Caki2 (cell line): Measurements from ENCODE around the gene GMCL1. TPM values are rescaled to one million over a fixed set of nuclear protein-coding genes. Genes with fewer than 3 reads are reported as not detected.
A peak's percentile ranks its signal among the peaks of the same experiment; 100 is the strongest.

Experiments used
- DNase-seq: peaks from one replicate; pipeline ENCODE4 v3.0.0-alpha.2; 2015; ENCODE audit warnings: low read depth
- in situ Hi-C: cut with HindIII; loops from 2 replicates; pipeline ENCODE4 v1.10.0; 2016; ENCODE audit warnings: low sequenced_read_pairs, low pct_unique_long_range_greater_than_20kb, mixed read lengths
- total RNA-seq: library from RNA; depleted of rRNA; stranded (reverse); fragments of >200 nt; shearing (Covaris generic); gene quantifications from 2 replicates; pipeline ENCODE4 v1.2.3, GENCODE V29; 2014; ENCODE audit warnings: low replicate concordance; rRNA removed

The GMCL1 gene
- total RNA-seq, 1 experiment from 2014 or later = 16.9 TPM

- in situ Hi-C loops = no loop called here
Observed at GRCh38 chr2:69914164-69914949, 84.9 kb downstream of the GMCL1 start.

GRCh38 chr2:69914950-69915945, 85.8 kb downstream of the GMCL1 start, which contains the start of gene MXD1:
Gene MXD1 (plus strand): TSS chr2:69915109. CDS start chr2:69915331, 222 bp downstream.
- in situ Hi-C loops = no loop called here
- DNase-seq = no peak

More at GRCh38 chr2:69914164-69914949, 84.9 kb downstream of the GMCL1 start:
- DNase-seq = peak; percentile 100

GRCh38 chr2:69916106-69916505, 86.6 kb downstream of the GMCL1 start:
- in situ Hi-C loops = no loop called here

GRCh38 chr2:69917852-69918251, 88.4 kb downstream of the GMCL1 start:
- peak; percentile 40 for DNase-seq
- in situ Hi-C loops = no loop called here

More at GRCh38 chr2:69916106-69916505, 86.6 kb downstream of the GMCL1 start:
- DNase-seq = no peak

GRCh38 chr2:69918401-69918800, 88.9 kb downstream of the GMCL1 start:
- DNase-seq = no peak
- in situ Hi-C loops = no loop called here

GRCh38 chr2:69923116-69923515, 93.7 kb downstream of the GMCL1 start:
- in situ Hi-C loops = no loop called here
- DNase-seq = no peak

GRCh38 chr2:69926849-69927515, 97.5 kb downstream of the GMCL1 start:
- in situ Hi-C loops = no loop called here
- DNase-seq = no peak

Other genes with a start within 250 kb of the GMCL1 start
- gene AAK1, start 185.9 kb upstream of the GMCL1 start, total RNA-seq = 15.9 and 19.1 TPM in 2 replicates
- 309 and 330 TPM in 2 replicates for gene ANXA4, start 87.5 kb upstream of the GMCL1 start, total RNA-seq
- gene SNRNP27, start 64.3 kb downstream of the GMCL1 start, total RNA-seq = 79.2 and 99.1 TPM in 2 replicates
- gene MXD1, start 85.4 kb downstream of the GMCL1 start, total RNA-seq = 0.52 and 0.88 TPM in 2 replicates
- gene ASPRV1, start 132.0 kb downstream of the GMCL1 start, total RNA-seq = 0.12 and 0.81 TPM in 2 replicates